ENCODE measurements around the gene MIDN. TPM values are rescaled to one million over a fixed set of nuclear protein-coding genes. Genes with fewer than 3 reads are reported as not detected.

Gene MIDN
- total and polyA plus RNA-seq, 10 of the 15 experiments (the other 5 are each of a cell fraction or from before 2014, with no cell fraction given) = 0.38 to 51.5 (median 7.2) TPM

DNA sequence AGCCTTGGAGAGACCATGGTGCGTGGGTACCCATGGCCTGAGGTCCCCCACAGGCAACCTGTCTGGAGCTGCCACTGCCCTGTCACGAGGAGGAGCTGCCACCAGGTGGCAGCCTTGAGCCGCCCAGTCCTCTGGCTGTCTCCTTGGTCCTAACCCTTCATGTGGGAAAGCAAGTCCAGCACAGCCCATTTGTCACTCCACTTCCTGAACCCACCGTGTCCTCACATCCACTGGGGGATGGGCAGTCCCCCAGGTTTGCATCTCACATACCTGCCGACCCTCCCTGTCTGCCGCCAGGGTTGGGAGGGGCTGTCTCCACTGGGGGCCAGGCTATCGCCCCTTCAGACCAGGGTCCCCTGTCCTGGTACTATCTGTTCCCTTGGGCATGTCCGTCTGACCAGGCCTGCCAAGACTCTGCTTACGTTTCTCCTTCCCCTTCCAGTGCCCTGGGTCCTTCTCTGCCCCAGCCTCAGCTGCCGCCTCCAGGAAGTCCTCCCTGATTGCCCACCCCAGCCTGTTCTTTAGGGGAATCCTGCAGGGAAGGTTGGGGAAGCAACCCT lies 31.5 kb downstream of the MIDN start (continued):
- no peak for TF ChIP-seq NFIC (IDR thresholded peaks at IDR 0.05; ENCODE audit: low read depth, low read length)
- no peak for TF ChIP-seq ZNF622 (IDR thresholded peaks at IDR 0.05)
- TF ChIP-seq SMARCA5 (IDR thresholded peaks at IDR 0.05) = peak; percentile 90
- TF ChIP-seq, protein P1, sequence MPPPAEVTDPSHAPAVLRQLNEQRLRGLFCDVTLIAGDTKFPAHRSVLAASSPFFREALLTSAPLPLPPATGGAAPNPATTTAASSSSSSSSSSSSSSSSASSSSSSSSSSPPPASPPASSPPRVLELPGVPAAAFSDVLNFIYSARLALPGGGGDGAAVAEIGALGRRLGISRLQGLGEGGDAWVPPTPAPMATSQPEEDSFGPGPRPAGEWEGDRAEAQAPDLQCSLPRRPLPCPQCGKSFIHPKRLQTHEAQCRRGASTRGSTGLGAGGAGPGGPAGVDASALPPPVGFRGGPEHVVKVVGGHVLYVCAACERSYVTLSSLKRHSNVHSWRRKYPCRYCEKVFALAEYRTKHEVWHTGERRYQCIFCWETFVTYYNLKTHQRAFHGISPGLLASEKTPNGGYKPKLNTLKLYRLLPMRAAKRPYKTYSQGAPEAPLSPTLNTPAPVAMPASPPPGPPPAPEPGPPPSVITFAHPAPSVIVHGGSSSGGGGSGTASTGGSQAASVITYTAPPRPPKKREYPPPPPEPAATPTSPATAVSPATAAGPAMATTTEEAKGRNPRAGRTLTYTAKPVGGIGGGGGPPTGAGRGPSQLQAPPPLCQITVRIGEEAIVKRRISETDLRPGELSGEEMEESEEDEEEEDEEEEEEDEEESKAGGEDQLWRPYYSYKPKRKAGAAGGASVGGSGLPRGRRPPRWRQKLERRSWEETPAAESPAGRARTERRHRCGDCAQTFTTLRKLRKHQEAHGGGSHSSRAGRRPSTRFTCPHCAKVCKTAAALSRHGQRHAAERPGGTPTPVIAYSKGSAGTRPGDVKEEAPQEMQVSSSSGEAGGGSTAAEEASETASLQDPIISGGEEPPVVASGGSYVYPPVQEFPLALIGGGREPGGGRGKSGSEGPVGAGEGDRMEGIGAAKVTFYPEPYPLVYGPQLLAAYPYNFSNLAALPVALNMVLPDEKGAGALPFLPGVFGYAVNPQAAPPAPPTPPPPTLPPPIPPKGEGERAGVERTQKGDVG (CRISPR knock-in tag; IDR thresholded peaks at IDR 0.05) = no peak
- peak; percentile 26; the same call in 1 of the 2 replicates for TF ChIP-seq POLR2A (IDR thresholded peaks at IDR 0.05; ENCODE audit: low read depth, low read length)
- TF ChIP-seq CEBPB (IDR thresholded peaks at IDR 0.05; ENCODE audit: borderline replicate concordance in 1 of 2, low read depth in 2 of 2, low read length in 2 of 2) = no peak
- TF ChIP-seq, protein P2, sequence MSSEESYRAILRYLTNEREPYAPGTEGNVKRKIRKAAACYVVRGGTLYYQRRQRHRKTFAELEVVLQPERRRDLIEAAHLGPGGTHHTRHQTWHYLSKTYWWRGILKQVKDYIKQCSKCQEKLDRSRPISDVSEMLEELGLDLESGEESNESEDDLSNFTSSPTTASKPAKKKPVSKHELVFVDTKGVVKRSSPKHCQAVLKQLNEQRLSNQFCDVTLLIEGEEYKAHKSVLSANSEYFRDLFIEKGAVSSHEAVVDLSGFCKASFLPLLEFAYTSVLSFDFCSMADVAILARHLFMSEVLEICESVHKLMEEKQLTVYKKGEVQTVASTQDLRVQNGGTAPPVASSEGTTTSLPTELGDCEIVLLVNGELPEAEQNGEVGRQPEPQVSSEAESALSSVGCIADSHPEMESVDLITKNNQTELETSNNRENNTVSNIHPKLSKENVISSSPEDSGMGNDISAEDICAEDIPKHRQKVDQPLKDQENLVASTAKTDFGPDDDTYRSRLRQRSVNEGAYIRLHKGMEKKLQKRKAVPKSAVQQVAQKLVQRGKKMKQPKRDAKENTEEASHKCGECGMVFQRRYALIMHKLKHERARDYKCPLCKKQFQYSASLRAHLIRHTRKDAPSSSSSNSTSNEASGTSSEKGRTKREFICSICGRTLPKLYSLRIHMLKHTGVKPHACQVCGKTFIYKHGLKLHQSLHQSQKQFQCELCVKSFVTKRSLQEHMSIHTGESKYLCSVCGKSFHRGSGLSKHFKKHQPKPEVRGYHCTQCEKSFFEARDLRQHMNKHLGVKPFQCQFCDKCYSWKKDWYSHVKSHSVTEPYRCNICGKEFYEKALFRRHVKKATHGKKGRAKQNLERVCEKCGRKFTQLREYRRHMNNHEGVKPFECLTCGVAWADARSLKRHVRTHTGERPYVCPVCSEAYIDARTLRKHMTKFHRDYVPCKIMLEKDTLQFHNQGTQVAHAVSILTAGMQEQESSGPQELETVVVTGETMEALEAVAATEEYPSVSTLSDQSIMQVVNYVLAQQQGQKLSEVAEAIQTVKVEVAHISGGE (CRISPR knock-in tag; IDR thresholded peaks at IDR 0.05) = no peak
- no peak for TF ChIP-seq IKZF2 (IDR thresholded peaks at IDR 0.05)
- no peak for TF ChIP-seq SRF (IDR thresholded peaks at IDR 0.05; ENCODE audit: low read depth in 2 of 2, low read length in 2 of 2)
- TF ChIP-seq WRNIP1 (IDR thresholded peaks at IDR 0.05; ENCODE audit: borderline replicate concordance, low read depth, low read length) = no peak
- no peak for TF ChIP-seq SP1 (IDR thresholded peaks at IDR 0.05; ENCODE audit: low read depth, low read length)
- TF ChIP-seq RAD51 (IDR thresholded peaks at IDR 0.05) = no peak
- TF ChIP-seq, protein P3, sequence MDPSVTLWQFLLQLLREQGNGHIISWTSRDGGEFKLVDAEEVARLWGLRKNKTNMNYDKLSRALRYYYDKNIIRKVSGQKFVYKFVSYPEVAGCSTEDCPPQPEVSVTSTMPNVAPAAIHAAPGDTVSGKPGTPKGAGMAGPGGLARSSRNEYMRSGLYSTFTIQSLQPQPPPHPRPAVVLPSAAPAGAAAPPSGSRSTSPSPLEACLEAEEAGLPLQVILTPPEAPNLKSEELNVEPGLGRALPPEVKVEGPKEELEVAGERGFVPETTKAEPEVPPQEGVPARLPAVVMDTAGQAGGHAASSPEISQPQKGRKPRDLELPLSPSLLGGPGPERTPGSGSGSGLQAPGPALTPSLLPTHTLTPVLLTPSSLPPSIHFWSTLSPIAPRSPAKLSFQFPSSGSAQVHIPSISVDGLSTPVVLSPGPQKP (IDR thresholded peaks at IDR 0.05; ENCODE audit: low read depth, low read length) = no peak
- 0 out of 2 replicates have a peak, but pooled peaks have one; percentile 23 for TF ChIP-seq NBN (IDR thresholded peaks at IDR 0.05)
- TF ChIP-seq CHD2 (IDR thresholded peaks at IDR 0.05; ENCODE audit: borderline replicate concordance, low read depth, low read length) = no peak
- TF ChIP-seq, protein P4, sequence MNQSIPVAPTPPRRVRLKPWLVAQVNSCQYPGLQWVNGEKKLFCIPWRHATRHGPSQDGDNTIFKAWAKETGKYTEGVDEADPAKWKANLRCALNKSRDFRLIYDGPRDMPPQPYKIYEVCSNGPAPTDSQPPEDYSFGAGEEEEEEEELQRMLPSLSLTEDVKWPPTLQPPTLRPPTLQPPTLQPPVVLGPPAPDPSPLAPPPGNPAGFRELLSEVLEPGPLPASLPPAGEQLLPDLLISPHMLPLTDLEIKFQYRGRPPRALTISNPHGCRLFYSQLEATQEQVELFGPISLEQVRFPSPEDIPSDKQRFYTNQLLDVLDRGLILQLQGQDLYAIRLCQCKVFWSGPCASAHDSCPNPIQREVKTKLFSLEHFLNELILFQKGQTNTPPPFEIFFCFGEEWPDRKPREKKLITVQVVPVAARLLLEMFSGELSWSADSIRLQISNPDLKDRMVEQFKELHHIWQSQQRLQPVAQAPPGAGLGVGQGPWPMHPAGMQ (IDR thresholded peaks at IDR 0.05; ENCODE audit: borderline replicate concordance) = no peak
- TF ChIP-seq CBX5 (IDR thresholded peaks at IDR 0.05; ENCODE audit: low read depth) = no peak

Measured in GM12878 (cell line).